HG03442 (cell line): Measurements from ENCODE around the gene UBTD1.
"Not testable (repeated sequence)": the region's sequence is repeated elsewhere in the genome, so short reads cannot be mapped to it uniquely, and the experiment has no call there.

ENCODE experiments used
- ATAC-seq: cut with Tn5 transposase; IDR thresholded peaks from one replicate; pipeline ENCODE4 v1.9.1; 2021; ENCODE audit warnings: mild to moderate bottlenecking, moderate library complexity; ENCODE audit not compliant: unreplicated experiment

Gene UBTD1

GRCh38 chr10:97498841-97499560, at the start of gene UBTD1:
Gene UBTD1 (plus strand): TSS chr10:97498924. CDS start chr10:97499204, 280 bp downstream.
- ATAC-seq = peak; percentile 8

- no peak for ATAC-seq
Measured at GRCh38 chr10:97450828-97451227, 47.9 kb upstream of the UBTD1 start.

- ATAC-seq = no peak
Measured at GRCh38 chr10:97451605-97452004, 47.1 kb upstream of the UBTD1 start.

GRCh38 chr10:97452352-97452751, 46.4 kb upstream of the UBTD1 start:
- ATAC-seq = no peak

GRCh38 chr10:97454330-97455036, 44.2 kb upstream of the UBTD1 start:
- no peak for ATAC-seq

- no peak for ATAC-seq
Measured at GRCh38 chr10:97456034-97456685, 42.6 kb upstream of the UBTD1 start.

GRCh38 chr10:97456686-97457065, 42.0 kb upstream of the UBTD1 start:
- no peak for ATAC-seq

GRCh38 chr10:97459111-97459510, 39.6 kb upstream of the UBTD1 start:
- no peak for ATAC-seq

- no peak for ATAC-seq
Measured at GRCh38 chr10:97459933-97460332, 38.8 kb upstream of the UBTD1 start.

- no peak for ATAC-seq
Measured at GRCh38 chr10:97462309-97462708, 36.4 kb upstream of the UBTD1 start.

GRCh38 chr10:97463363-97464132, 35.2 kb upstream of the UBTD1 start:
- no peak for ATAC-seq

- ATAC-seq = no peak
Measured at GRCh38 chr10:97464226-97464625, 34.5 kb upstream of the UBTD1 start.

- no peak for ATAC-seq
Measured at GRCh38 chr10:97465982-97466381, 32.7 kb upstream of the UBTD1 start.

- no peak for ATAC-seq
Measured at GRCh38 chr10:97466755-97467154, 32.0 kb upstream of the UBTD1 start.

GRCh38 chr10:97468162-97468561, 30.6 kb upstream of the UBTD1 start:
- no peak for ATAC-seq

GRCh38 chr10:97468781-97469180, 29.9 kb upstream of the UBTD1 start:
- ATAC-seq = not testable (repeated sequence)

GRCh38 chr10:97474918-97475317, 23.8 kb upstream of the UBTD1 start:
- ATAC-seq = no peak

GRCh38 chr10:97475936-97476594, 22.7 kb upstream of the UBTD1 start:
- ATAC-seq = no peak

- not testable (repeated sequence) for ATAC-seq
Measured at GRCh38 chr10:97479410-97479809, 19.3 kb upstream of the UBTD1 start.

- no peak for ATAC-seq
Measured at GRCh38 chr10:97479939-97480338, 18.8 kb upstream of the UBTD1 start.

GRCh38 chr10:97481071-97481470, 17.7 kb upstream of the UBTD1 start:
- no peak for ATAC-seq
